ENCODE results near the gene SLC22A25. TPM values are rescaled to one million over a fixed set of nuclear protein-coding genes. Genes with fewer than 3 reads are reported as not detected.

Gene SLC22A25
- total RNA-seq, 1 donor from 2014 or later = not detected

- Mint-ChIP-seq H3K4me3 (ENCODE audit: unreplicated experiment) (no peak overlapping the region), H3K27ac (ENCODE audit: unreplicated experiment) (no peak overlapping the region), H3K27me3 (ENCODE audit: low read depth) (peaks cover 17% of the 10 kb centered on the region), H3K9me3 (ENCODE audit: low read depth) (no peaks in the 10 kb centered on the region), H3K4me1 (ENCODE audit: low read depth) (peaks cover 5% of the 10 kb centered on the region), H3K36me3 (ENCODE audit: low read depth) (no peaks in the 10 kb centered on the region)
- no peak for TF ChIP-seq CTCF (IDR thresholded peaks at IDR 0.05)
- no peak for DNase-seq (ENCODE audit: low spot score)
Observed at GRCh38 chr11:63277345-63277943, 34.0 kb upstream of the SLC22A25 start.

- H3K4me1 Mint-ChIP-seq (ENCODE audit: low read depth) = no peaks in the 10 kb centered on the region
- H3K27me3 Mint-ChIP-seq (ENCODE audit: low read depth) = peaks cover 11% of the 10 kb centered on the region
- no peak for DNase-seq (ENCODE audit: low spot score)
- peak; percentile 7 for TF ChIP-seq CTCF (IDR thresholded peaks at IDR 0.05)
- H3K36me3 Mint-ChIP-seq (ENCODE audit: low read depth) = no peaks in the 10 kb centered on the region
- no peaks in the 10 kb centered on the region for H3K9me3 Mint-ChIP-seq (ENCODE audit: low read depth)
- H3K27ac Mint-ChIP-seq (ENCODE audit: unreplicated experiment) = no peak overlapping the region
- no peak overlapping the region for H3K4me3 Mint-ChIP-seq (ENCODE audit: unreplicated experiment)
Observed at GRCh38 chr11:63274776-63275175, 31.4 kb upstream of the SLC22A25 start.

GRCh38 chr11:63273685-63274084, 30.3 kb upstream of the SLC22A25 start:
- Mint-ChIP-seq H3K4me3 (ENCODE audit: unreplicated experiment) (no peak overlapping the region), H3K9me3 (ENCODE audit: low read depth) (no peaks in the 10 kb centered on the region), H3K4me1 (ENCODE audit: low read depth) (no peaks in the 10 kb centered on the region), H3K27ac (ENCODE audit: unreplicated experiment) (no peak overlapping the region), H3K36me3 (ENCODE audit: low read depth) (no peaks in the 10 kb centered on the region), H3K27me3 (ENCODE audit: low read depth) (peaks cover 5% of the 10 kb centered on the region)
- TF ChIP-seq CTCF (IDR thresholded peaks at IDR 0.05) = no peak
- no peak for DNase-seq (ENCODE audit: low spot score)

GRCh38 chr11:63262547-63262946, 19.1 kb upstream of the SLC22A25 start:
- H3K27ac Mint-ChIP-seq (ENCODE audit: unreplicated experiment) = no peak overlapping the region
- H3K36me3 Mint-ChIP-seq (ENCODE audit: low read depth) = no peaks in the 10 kb centered on the region
- no peaks in the 10 kb centered on the region for H3K4me1 Mint-ChIP-seq (ENCODE audit: low read depth)
- H3K27me3 Mint-ChIP-seq (ENCODE audit: low read depth) = peaks cover 2% of the 10 kb centered on the region
- H3K4me3 Mint-ChIP-seq (ENCODE audit: unreplicated experiment) = no peak overlapping the region
- H3K9me3 Mint-ChIP-seq (ENCODE audit: low read depth) = no peaks in the 10 kb centered on the region
- DNase-seq (ENCODE audit: low spot score) = no peak
- TF ChIP-seq CTCF (IDR thresholded peaks at IDR 0.05) = no peak

GRCh38 chr11:63251312-63251711, 7.9 kb upstream of the SLC22A25 start:
- TF ChIP-seq CTCF (IDR thresholded peaks at IDR 0.05) = no peak
- Mint-ChIP-seq H3K4me3 (ENCODE audit: unreplicated experiment) (no peak overlapping the region), H3K9me3 (ENCODE audit: low read depth) (peaks cover 7% of the 10 kb centered on the region), H3K36me3 (ENCODE audit: low read depth) (no peaks in the 10 kb centered on the region), H3K4me1 (ENCODE audit: low read depth) (no peaks in the 10 kb centered on the region), H3K27ac (ENCODE audit: unreplicated experiment) (no peak overlapping the region), H3K27me3 (ENCODE audit: low read depth) (peaks cover 2% of the 10 kb centered on the region)
- no peak for DNase-seq (ENCODE audit: low spot score)
